HepG2 (cell line): Measurements from ENCODE around the gene NDUFS7. TPM values are rescaled to one million over a fixed set of nuclear protein-coding genes. Genes with fewer than 3 reads are reported as not detected.

Experiments
- CBX5 ChIP-seq: sonication (generic); formaldehyde crosslinking; IDR thresholded peaks from 2 replicates; pipeline ENCODE4 v1.4.0; 2020; ENCODE audit warnings: missing genetic modification reagents, borderline replicate concordance
- ISL2 ChIP-seq: sonication (generic); formaldehyde crosslinking; IDR thresholded peaks from 2 replicates; pipeline ENCODE4 v1.5.0; 2020; ENCODE audit warnings: missing genetic modification reagents
- KMT2B ChIP-seq: IDR thresholded peaks from 2 replicates; pipeline ENCODE4 v1.6.1; 2016; ENCODE audit warnings: missing genetic modification reagents, missing compliant biosample characterization
- MTA3 ChIP-seq: sonication (generic); formaldehyde crosslinking; IDR thresholded peaks from 2 replicates; pipeline ENCODE4 v1.4.0; 2020; ENCODE audit warnings: missing genetic modification reagents
- NR2F6 ChIP-seq, 2 experiments: IDR thresholded peaks; 2 replicates each; pipeline ENCODE4 v1.6.1; 2016; ENCODE audit warnings: antibody characterized with exemption in 1 of 2, mild to moderate bottlenecking in 1 of 2
- REL ChIP-seq: sonication (generic); formaldehyde crosslinking; conservative IDR thresholded peaks from 2 replicates; pipeline ENCODE4 v1.8.0; 2022; ENCODE audit warnings: mild to moderate bottlenecking, missing genetic modification reagents, moderate library complexity
- SMAD9 ChIP-seq: sonication (generic); formaldehyde crosslinking; IDR thresholded peaks from 2 replicates; pipeline ENCODE4 v1.5.1; 2020; ENCODE audit warnings: mild to moderate bottlenecking, missing genetic modification reagents
- SRSF1 ChIP-seq: fragments of 200-400 bp; formaldehyde crosslinking; optimal IDR thresholded peaks from 2 replicates; pipeline ENCODE3; 2017; ENCODE audit warnings: mild to moderate bottlenecking, low read depth, low read length, moderate library complexity
- ZFP36L2 ChIP-seq: sonication (generic); formaldehyde crosslinking; IDR thresholded peaks from 2 replicates; pipeline ENCODE4 v1.4.0; 2020; ENCODE audit warnings: missing genetic modification reagents
- ZNF24 ChIP-seq: fragments of 450-650 bp; IDR thresholded peaks from 2 replicates; pipeline ENCODE4 v1.6.1; 2017; ENCODE audit warnings: antibody characterized with exemption, mild to moderate bottlenecking
- ZNF775 ChIP-seq: sonication (generic); formaldehyde crosslinking; IDR thresholded peaks from 2 replicates; pipeline ENCODE4 v1.4.0; 2020; ENCODE audit warnings: missing genetic modification reagents, mild to moderate bottlenecking, moderate library complexity, borderline replicate concordance
- ZSCAN30 ChIP-seq: sonication (generic); formaldehyde crosslinking; IDR thresholded peaks from 2 replicates; pipeline ENCODE4 v1.5.0; 2020; ENCODE audit warnings: mild to moderate bottlenecking, missing genetic modification reagents
- polyA plus RNA-seq, 8 experiments: library from polyadenylated mRNA; depleted of rRNA in 3 of 8; stranded (reverse) in 7 of 8; unstranded in 1 of 8; fragments of >200 nt; fragmentation: Illumina TruSeq in 4 of 8; extraction: Trizol in 4 of 8; gene quantifications; 2 replicates each; pipeline versions ENCODE4 v1.2.1 to v1.2.3, GENCODE V29; 2011 to 2016; ENCODE audit warnings: low read depth in 4 of 8, missing spikeins in 1 of 8, mixed read lengths in 1 of 8; ENCODE audit not compliant: insufficient read depth in 1 of 8
- total RNA-seq, 5 experiments: library from RNA; depleted of rRNA; stranded (reverse); fragments of >200 nt; fragmentation: Illumina TruSeq; extraction: Trizol; gene quantifications; 2 replicates each; pipeline ENCODE4 v1.2.3, GENCODE V29; 2016; ENCODE audit warnings: low read depth in 1 of 5
- TF ChIP-seq, protein P1 (sequence below): sonication (generic); formaldehyde crosslinking; IDR thresholded peaks from 2 replicates; pipeline ENCODE4 v1.4.0; 2020; ENCODE audit warnings: missing genetic modification reagents, borderline replicate concordance
- TF ChIP-seq, protein P2 (sequence below): conservative IDR thresholded peaks from 2 replicates; pipeline ENCODE4 v1.6.1; 2018; ENCODE audit warnings: missing genetic modification reagents
- TF ChIP-seq, protein P3 (sequence below): sonication (generic); formaldehyde crosslinking; IDR thresholded peaks from 2 replicates; pipeline ENCODE4 v1.9.0; 2021; ENCODE audit warnings: missing genetic modification reagents, borderline replicate concordance
- TF ChIP-seq, protein P4 (sequence below): fragments of 450-650 bp; IDR thresholded peaks from 2 replicates; pipeline ENCODE4 v1.6.1; 2017
- TF ChIP-seq, protein P5 (sequence below): IDR thresholded peaks from 2 replicates; pipeline ENCODE4 v1.6.1; 2018; ENCODE audit warnings: missing genetic modification reagents, mild to moderate bottlenecking, missing compliant biosample characterization
- TF ChIP-seq, protein P6 (sequence below): sonication (generic); formaldehyde crosslinking; IDR thresholded peaks from 2 replicates; pipeline ENCODE4 v1.4.0; 2020; ENCODE audit warnings: missing genetic modification reagents

Gene NDUFS7
- total and polyA plus RNA-seq, 2 of the 13 experiments (the other 11 are each of a cell fraction or from before 2014, with no cell fraction given) = 34.3 to 66.9 TPM

DNA sequence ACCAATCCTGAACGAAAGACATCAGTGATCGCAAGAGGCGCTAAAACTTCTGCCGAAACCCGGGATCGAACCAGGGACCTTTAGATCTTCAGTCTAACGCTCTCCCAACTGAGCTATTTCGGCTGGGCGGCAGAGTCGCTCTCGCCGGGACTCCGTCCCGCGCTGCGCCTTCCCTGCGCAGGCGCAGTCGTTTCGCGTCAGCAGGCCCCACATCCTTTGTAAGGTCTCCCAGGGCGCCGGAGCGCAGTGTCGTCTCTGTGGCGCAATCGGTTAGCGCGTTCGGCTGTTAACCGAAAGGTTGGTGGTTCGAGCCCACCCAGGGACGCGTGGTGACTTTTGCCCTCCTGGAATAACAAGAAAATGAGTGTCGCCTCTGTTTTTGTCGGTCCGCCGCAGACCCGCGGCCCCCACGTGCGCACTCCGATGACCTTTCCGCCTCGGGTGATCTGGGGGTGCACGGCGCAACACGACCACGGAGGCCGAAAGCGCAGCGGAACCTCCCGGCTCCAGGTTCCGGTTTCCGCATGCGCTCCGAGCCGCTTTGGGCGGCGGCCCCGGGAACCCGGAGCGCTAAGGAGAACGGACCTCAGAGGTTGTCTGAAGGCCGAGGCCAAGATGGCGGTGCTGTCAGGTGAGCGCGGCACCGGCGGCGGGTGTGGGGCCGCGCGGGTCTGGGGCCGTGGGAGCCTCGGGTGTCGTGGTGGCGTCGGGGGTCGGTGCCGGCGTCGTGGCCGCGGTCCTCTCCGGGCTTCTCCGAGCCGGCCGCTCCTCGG lies at the start of gene NDUFS7 (continued):
- no peak for TF ChIP-seq ZFP36L2
- TF ChIP-seq, protein P1, sequence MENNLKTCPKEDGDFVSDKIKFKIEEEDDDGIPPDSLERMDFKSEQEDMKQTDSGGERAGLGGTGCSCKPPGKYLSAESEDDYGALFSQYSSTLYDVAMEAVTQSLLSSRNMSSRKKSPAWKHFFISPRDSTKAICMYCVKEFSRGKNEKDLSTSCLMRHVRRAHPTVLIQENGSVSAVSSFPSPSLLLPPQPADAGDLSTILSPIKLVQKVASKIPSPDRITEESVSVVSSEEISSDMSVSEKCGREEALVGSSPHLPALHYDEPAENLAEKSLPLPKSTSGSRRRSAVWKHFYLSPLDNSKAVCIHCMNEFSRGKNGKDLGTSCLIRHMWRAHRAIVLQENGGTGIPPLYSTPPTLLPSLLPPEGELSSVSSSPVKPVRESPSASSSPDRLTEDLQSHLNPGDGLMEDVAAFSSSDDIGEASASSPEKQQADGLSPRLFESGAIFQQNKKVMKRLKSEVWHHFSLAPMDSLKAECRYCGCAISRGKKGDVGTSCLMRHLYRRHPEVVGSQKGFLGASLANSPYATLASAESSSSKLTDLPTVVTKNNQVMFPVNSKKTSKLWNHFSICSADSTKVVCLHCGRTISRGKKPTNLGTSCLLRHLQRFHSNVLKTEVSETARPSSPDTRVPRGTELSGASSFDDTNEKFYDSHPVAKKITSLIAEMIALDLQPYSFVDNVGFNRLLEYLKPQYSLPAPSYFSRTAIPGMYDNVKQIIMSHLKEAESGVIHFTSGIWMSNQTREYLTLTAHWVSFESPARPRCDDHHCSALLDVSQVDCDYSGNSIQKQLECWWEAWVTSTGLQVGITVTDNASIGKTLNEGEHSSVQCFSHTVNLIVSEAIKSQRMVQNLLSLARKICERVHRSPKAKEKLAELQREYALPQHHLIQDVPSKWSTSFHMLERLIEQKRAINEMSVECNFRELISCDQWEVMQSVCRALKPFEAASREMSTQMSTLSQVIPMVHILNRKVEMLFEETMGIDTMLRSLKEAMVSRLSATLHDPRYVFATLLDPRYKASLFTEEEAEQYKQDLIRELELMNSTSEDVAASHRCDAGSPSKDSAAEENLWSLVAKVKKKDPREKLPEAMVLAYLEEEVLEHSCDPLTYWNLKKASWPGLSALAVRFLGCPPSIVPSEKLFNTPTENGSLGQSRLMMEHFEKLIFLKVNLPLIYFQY (CRISPR knock-in tag) = peak; percentile 63; the same call in 1 of the 2 replicates
- peak; percentile 90; the same call in 1 of the 2 replicates for TF ChIP-seq REL (CRISPR knock-in tag)
- TF ChIP-seq NR2F6 (IDR thresholded peaks at IDR 0.05) = peak; percentile 84
- TF ChIP-seq NR2F6 (CRISPR knock-in tag; IDR thresholded peaks at IDR 0.05) = peak; percentile 78
- TF ChIP-seq, protein P2, sequence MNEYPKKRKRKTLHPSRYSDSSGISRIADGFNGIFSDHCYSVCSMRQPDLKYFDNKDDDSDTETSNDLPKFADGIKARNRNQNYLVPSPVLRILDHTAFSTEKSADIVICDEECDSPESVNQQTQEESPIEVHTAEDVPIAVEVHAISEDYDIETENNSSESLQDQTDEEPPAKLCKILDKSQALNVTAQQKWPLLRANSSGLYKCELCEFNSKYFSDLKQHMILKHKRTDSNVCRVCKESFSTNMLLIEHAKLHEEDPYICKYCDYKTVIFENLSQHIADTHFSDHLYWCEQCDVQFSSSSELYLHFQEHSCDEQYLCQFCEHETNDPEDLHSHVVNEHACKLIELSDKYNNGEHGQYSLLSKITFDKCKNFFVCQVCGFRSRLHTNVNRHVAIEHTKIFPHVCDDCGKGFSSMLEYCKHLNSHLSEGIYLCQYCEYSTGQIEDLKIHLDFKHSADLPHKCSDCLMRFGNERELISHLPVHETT (CRISPR knock-in tag) = peak; percentile 95
- 0 out of 2 replicates have a peak, but pooled peaks have one; percentile 46 for TF ChIP-seq MTA3 (CRISPR knock-in tag)
- peak; percentile 97 for TF ChIP-seq ZNF24
- TF ChIP-seq, protein P3, sequence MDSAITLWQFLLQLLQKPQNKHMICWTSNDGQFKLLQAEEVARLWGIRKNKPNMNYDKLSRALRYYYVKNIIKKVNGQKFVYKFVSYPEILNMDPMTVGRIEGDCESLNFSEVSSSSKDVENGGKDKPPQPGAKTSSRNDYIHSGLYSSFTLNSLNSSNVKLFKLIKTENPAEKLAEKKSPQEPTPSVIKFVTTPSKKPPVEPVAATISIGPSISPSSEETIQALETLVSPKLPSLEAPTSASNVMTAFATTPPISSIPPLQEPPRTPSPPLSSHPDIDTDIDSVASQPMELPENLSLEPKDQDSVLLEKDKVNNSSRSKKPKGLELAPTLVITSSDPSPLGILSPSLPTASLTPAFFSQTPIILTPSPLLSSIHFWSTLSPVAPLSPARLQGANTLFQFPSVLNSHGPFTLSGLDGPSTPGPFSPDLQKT (CRISPR knock-in tag) = peak; percentile 93; the same call in 1 of the 2 replicates
- peak; percentile 88; the same call in 1 of the 2 replicates for TF ChIP-seq ISL2 (CRISPR knock-in tag)
- TF ChIP-seq ZNF775 = peak; percentile 94; the same call in 1 of the 2 replicates
- peak; percentile 69; the same call in 1 of the 2 replicates for TF ChIP-seq ZSCAN30 (CRISPR knock-in tag)
- peak; percentile 59 for TF ChIP-seq SRSF1
- TF ChIP-seq, protein P4, sequence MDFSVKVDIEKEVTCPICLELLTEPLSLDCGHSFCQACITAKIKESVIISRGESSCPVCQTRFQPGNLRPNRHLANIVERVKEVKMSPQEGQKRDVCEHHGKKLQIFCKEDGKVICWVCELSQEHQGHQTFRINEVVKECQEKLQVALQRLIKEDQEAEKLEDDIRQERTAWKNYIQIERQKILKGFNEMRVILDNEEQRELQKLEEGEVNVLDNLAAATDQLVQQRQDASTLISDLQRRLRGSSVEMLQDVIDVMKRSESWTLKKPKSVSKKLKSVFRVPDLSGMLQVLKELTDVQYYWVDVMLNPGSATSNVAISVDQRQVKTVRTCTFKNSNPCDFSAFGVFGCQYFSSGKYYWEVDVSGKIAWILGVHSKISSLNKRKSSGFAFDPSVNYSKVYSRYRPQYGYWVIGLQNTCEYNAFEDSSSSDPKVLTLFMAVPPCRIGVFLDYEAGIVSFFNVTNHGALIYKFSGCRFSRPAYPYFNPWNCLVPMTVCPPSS = no peak
- TF ChIP-seq KMT2B (CRISPR knock-in tag) = peak; percentile 93
- TF ChIP-seq, protein P5, sequence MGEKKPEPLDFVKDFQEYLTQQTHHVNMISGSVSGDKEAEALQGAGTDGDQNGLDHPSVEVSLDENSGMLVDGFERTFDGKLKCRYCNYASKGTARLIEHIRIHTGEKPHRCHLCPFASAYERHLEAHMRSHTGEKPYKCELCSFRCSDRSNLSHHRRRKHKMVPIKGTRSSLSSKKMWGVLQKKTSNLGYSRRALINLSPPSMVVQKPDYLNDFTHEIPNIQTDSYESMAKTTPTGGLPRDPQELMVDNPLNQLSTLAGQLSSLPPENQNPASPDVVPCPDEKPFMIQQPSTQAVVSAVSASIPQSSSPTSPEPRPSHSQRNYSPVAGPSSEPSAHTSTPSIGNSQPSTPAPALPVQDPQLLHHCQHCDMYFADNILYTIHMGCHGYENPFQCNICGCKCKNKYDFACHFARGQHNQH (CRISPR knock-in tag) = peak; percentile 93
- TF ChIP-seq SMAD9 (CRISPR knock-in tag) = peak; percentile 94
- TF ChIP-seq, protein P6, sequence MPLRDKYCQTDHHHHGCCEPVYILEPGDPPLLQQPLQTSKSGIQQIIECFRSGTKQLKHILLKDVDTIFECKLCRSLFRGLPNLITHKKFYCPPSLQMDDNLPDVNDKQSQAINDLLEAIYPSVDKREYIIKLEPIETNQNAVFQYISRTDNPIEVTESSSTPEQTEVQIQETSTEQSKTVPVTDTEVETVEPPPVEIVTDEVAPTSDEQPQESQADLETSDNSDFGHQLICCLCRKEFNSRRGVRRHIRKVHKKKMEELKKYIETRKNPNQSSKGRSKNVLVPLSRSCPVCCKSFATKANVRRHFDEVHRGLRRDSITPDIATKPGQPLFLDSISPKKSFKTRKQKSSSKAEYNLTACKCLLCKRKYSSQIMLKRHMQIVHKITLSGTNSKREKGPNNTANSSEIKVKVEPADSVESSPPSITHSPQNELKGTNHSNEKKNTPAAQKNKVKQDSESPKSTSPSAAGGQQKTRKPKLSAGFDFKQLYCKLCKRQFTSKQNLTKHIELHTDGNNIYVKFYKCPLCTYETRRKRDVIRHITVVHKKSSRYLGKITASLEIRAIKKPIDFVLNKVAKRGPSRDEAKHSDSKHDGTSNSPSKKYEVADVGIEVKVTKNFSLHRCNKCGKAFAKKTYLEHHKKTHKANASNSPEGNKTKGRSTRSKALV (CRISPR knock-in tag) = peak; percentile 82; the same call in 1 of the 2 replicates
- TF ChIP-seq CBX5 (CRISPR knock-in tag) = peak; percentile 90
